ENCODE data around the gene SLC2A14.
"Not testable (repeated sequence)": the region's sequence is repeated elsewhere in the genome, so short reads cannot be mapped to it uniquely, and the experiment has no call there.

GRCh38 chr12:7902416-7902815 is 29.7 kb upstream of the SLC2A14 start:
- not testable (repeated sequence) for TF ChIP-seq POLR2A, POLR2AphosphoS5 (IDR thresholded peaks at IDR 0.05; ENCODE audit: low read depth, low read length)

Measured in GM12892 (cell line).